B cell (primary cell): ENCODE measurements around the gene SCMH1. TPM values are rescaled to one million over a fixed set of nuclear protein-coding genes. Genes with fewer than 3 reads are reported as not detected.
"Not testable (repeated sequence)": the region's sequence is repeated elsewhere in the genome, so short reads cannot be mapped to it uniquely, and the experiment has no call there.

Experiments
- ATAC-seq: fragments of 200-7000 bp; cut with Tn5 transposase; one replicate; pipeline ENCODE4 v1.10.0; 2021; ENCODE audit warnings: low read depth, mild to moderate bottlenecking, moderate number of reproducible peaks, moderate library complexity
- CTCF ChIA-PET: fragments of 350-600 bp; sonication (Branson Sonifier 250); formaldehyde crosslinking; loops from one replicate; lab custom pipeline; 2021; ENCODE audit warnings: antibody characterized with exemption, inconsistent platforms; lab: Charles Lee
- POLR2A ChIA-PET: fragments of 350-600 bp; sonication (Branson Sonifier 250); formaldehyde crosslinking; loops from one replicate; lab custom pipeline; 2021; ENCODE audit warnings: antibody characterized with exemption; lab: Charles Lee
- DNase-seq: peaks from one replicate; pipeline ENCODE4 v3.0.0; 2013
- H2AFZ ChIP-seq: 2 replicates; pipeline ENCODE4 v1.6.1; 2012; ENCODE audit warnings: mild to moderate bottlenecking, low read depth, low read length; ENCODE audit not compliant: insufficient read depth, poor library complexity, severe bottlenecking
- H3K27ac ChIP-seq, 2 donors: 1 replicate in 1 of 2; 2 replicates in 1 of 2; pipeline ENCODE4 v1.5.1; 2012 to 2013; ENCODE audit warnings: low read length in 2 of 2, mild to moderate bottlenecking in 2 of 2, moderate library complexity in 1 of 2
- H3K27me3 ChIP-seq, 4 experiments: fragments of 200-600 bp in 1 of 4; sonication (generic) in 1 of 4; replicated peaks in 1 of 4; 1 replicate in 2 of 4; 2 replicates in 2 of 4; pipeline versions ENCODE4 v1.6.1 to v1.7.0; 2013 to 2016; ENCODE audit warnings: low read length in 3 of 4, mild to moderate bottlenecking in 2 of 4, mixed read lengths in 1 of 4, moderate library complexity in 1 of 4; ENCODE audit not compliant: insufficient read depth in 4 of 4, control insufficient read depth in 3 of 4; ENCODE audit errors: control extremely low read depth in 1 of 4
- H3K36me3 ChIP-seq, 2 experiments: replicated peaks in 1 of 2; 1 replicate in 1 of 2; 2 replicates in 1 of 2; pipeline versions ENCODE4 v1.6.1 to v1.7.1; 2013; ENCODE audit warnings: low read length in 1 of 2; ENCODE audit not compliant: insufficient read depth in 2 of 2, control insufficient read depth in 1 of 2; ENCODE audit errors: control extremely low read depth in 1 of 2, extremely low read depth in 1 of 2
- H3K4me1 ChIP-seq, 2 donors: fragments of 200-600 bp in 1 of 2; sonication (generic) in 1 of 2; 1 replicate in 1 of 2; 2 replicates in 1 of 2; pipeline versions ENCODE4 v1.5.1 to v1.6.1; 2013 to 2017; ENCODE audit warnings: low read length in 2 of 2; ENCODE audit not compliant: control insufficient read depth in 2 of 2, insufficient read depth in 2 of 2
- H3K4me2 ChIP-seq: replicated peaks from 2 replicates; pipeline ENCODE3; 2012; ENCODE audit warnings: mild to moderate bottlenecking, low read depth, low read length; ENCODE audit not compliant: poor library complexity, severe bottlenecking
- H3K4me3 ChIP-seq, 5 experiments: fragments of 200-600 bp in 1 of 5; sonication (generic) in 1 of 5; 1 replicate in 3 of 5; 2 replicates in 2 of 5; pipeline versions ENCODE4 v1.5.1 to v1.7.0; 2011 to 2016; ENCODE audit warnings: low read length in 4 of 5, mild to moderate bottlenecking in 4 of 5, low read depth in 2 of 5, control low read depth in 1 of 5, moderate library complexity in 1 of 5; ENCODE audit not compliant: insufficient read depth in 1 of 5; ENCODE audit errors: control extremely low read depth in 1 of 5, extremely low read depth in 1 of 5
- H3K79me2 ChIP-seq: fragments of 200-600 bp; sonication (generic); one replicate; pipeline ENCODE4 v1.6.0; 2016; ENCODE audit warnings: low read length; ENCODE audit not compliant: control insufficient read depth, insufficient read depth
- H3K9ac ChIP-seq: fragments of 200-600 bp; sonication (generic); 2 replicates; pipeline ENCODE4 v1.6.1; 2017; ENCODE audit warnings: mild to moderate bottlenecking, low read length, moderate library complexity
- H3K9me3 ChIP-seq, 3 donors: one replicate each; pipeline versions ENCODE4 v1.6.1 to v1.7.1; 2013; ENCODE audit warnings: low read length in 2 of 3; ENCODE audit not compliant: control insufficient read depth in 2 of 3, insufficient read depth in 1 of 3; ENCODE audit errors: control extremely low read depth in 1 of 3
- H4K20me1 ChIP-seq: 2 replicates; pipeline ENCODE4 v1.6.0; 2012; ENCODE audit warnings: mild to moderate bottlenecking, low read length; ENCODE audit not compliant: insufficient read depth, control insufficient read depth, poor library complexity, severe bottlenecking
- H3K27ac Mint-ChIP-seq: one replicate; pipeline ENCODE4 v1.8.0; 2021; ENCODE audit warnings: mixed read lengths
- H3K27me3 Mint-ChIP-seq: one replicate; pipeline ENCODE4 v1.8.0; 2021; ENCODE audit warnings: mixed read lengths
- H3K4me1 Mint-ChIP-seq: one replicate; pipeline ENCODE4 v1.8.0; 2021; ENCODE audit warnings: mixed read lengths
- H3K4me3 Mint-ChIP-seq: one replicate; pipeline ENCODE4 v1.8.0; 2021; ENCODE audit warnings: mixed read lengths
- H3K9me3 Mint-ChIP-seq: one replicate; pipeline ENCODE4 v1.8.0; 2022; ENCODE audit warnings: mixed read lengths; ENCODE audit not compliant: insufficient read depth
- CTCF ChIP-seq: fragments of 200-600 bp; IDR thresholded peaks from one replicate; pipeline ENCODE4 v1.8.0; 2022; ENCODE audit warnings: antibody characterized with exemption, mild to moderate bottlenecking
- EZH2 ChIP-seq: IDR thresholded peaks from 2 replicates; pipeline ENCODE4 v1.6.1; 2012; ENCODE audit warnings: borderline replicate concordance, low read depth, mild to moderate bottlenecking, moderate library complexity, low read length; ENCODE audit not compliant: insufficient read depth, poor library complexity, severe bottlenecking
- WGBS: methylation state at CpG from one replicate; pipeline ENCODE4 v1.1.5; 2013; ENCODE audit warnings: missing lambda C conversion rate; ENCODE audit not compliant: insufficient coverage; 5-methylcytosine and 5-hydroxymethylcytosine counted together
- intact Hi-C: fragments of 100-400 bp; cut with micrococcal nuclease; formaldehyde crosslinking; loops from one replicate; pipeline ENCODE4 v1.10.0; 2022
- polyA plus RNA-seq: library from polyadenylated mRNA; depleted of rRNA; stranded (reverse); fragments of >200 nt; gene quantifications from 2 replicates; pipeline ENCODE4 v1.2.3, GENCODE V29; 2012
- total RNA-seq, 2 donors: library from RNA; stranded (reverse); fragments of 120-200 nt in 1 of 2; gene quantifications; 1 replicate in 1 of 2; 2 replicates in 1 of 2; pipeline versions ENCODE4 v1.2.3 to v1.2.4, GENCODE V29; 2013 to 2022

SCMH1 gene
- total and polyA plus RNA-seq, 2 donors (not counting 1 experiment from before 2014, with no cell fraction given), result 29.4 to 33.3 TPM

- Histone ChIP-seq H3K27me3 (no peaks in the 10 kb centered on the region), H3K9me3 (no peaks in the 10 kb centered on the region), H3K4me1 (no peaks in the 10 kb centered on the region), H3K79me2 (no peaks in the 10 kb centered on the region), H3K4me2 (no peak overlapping the region), H4K20me1 (no peaks in the 10 kb centered on the region), H3K4me3 (no peak overlapping the region), H2AFZ (no peak overlapping the region), H3K9ac (no peak overlapping the region), H3K27ac (no peak overlapping the region), H3K36me3 (peaks cover 2 to 4% of the 10 kb centered on the region in 2 experiments)
- ATAC-seq (no peak), DNase-seq (no peak)
- no peak overlapping the region for H3K27ac Mint-ChIP-seq
- TF ChIP-seq EZH2 (no peak), CTCF (no peak)
- ChIA-PET CTCF (no interaction called here), POLR2A (no interaction called here)
- H3K9me3 Mint-ChIP-seq, result no peaks in the 10 kb centered on the region
- no peak overlapping the region for H3K4me3 Mint-ChIP-seq
- H3K4me1 Mint-ChIP-seq, result no peaks in the 10 kb centered on the region
- intact Hi-C loops, result no loop called here
- no peaks in the 10 kb centered on the region for H3K27me3 Mint-ChIP-seq
Observed at GRCh38 chr1:41118645-41119044, 123.5 kb downstream of the SCMH1 start.

DNA sequence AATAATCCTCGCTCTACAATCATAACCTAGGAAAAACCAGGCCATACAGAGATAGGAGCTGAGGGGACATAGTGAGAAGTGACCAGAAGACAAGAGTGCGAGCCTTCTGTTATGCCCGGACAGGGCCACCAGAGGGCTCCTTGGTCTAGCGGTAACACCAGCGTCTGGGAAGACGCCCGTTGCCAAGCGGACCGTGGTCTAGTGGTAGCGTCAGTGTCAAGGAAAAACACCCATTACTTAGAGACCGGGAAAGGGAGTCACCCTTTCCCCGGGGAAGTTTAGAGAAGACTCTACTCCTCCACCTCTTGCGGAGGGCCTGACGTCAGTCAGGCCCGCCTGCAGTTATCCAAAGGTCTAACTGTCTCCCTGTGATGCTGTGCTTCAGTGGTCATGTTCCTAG lies 124.9 kb downstream of the SCMH1 start:
- H3K9me3 Mint-ChIP-seq, H3K4me1 Mint-ChIP-seq, H4K20me1 ChIP-seq, H3K36me3 ChIP-seq, H3K27me3 Mint-ChIP-seq, DNase-seq, H3K79me2 ChIP-seq, ATAC-seq, H3K9ac ChIP-seq, H3K27ac ChIP-seq, H3K4me3 Mint-ChIP-seq, H3K4me2 ChIP-seq, H3K27ac Mint-ChIP-seq, POLR2A ChIA-PET, H3K4me1 ChIP-seq, CTCF ChIA-PET, H3K4me3 ChIP-seq, H2AFZ ChIP-seq, H3K9me3 ChIP-seq, H3K27me3 ChIP-seq, intact Hi-C loops: not testable (repeated sequence)
- WGBS, result 100% methylated on average over 6 of the region's 15 CpGs
